Ureter (tissue), 1 donor: ENCODE measurements around the gene IFNA4. TPM values are rescaled to one million over a fixed set of nuclear protein-coding genes. Genes with fewer than 3 reads are reported as not detected.
"Not testable (repeated sequence)": the region's sequence is repeated elsewhere in the genome, so short reads cannot be mapped to it uniquely, and the experiment has no call there.

Experiments
- DNase-seq: peaks from one replicate; pipeline ENCODE4 v3.0.0-alpha.2; 2020; ENCODE audit warnings: low spot score
- total RNA-seq: library from RNA; stranded (reverse); gene quantifications from one replicate; pipeline ENCODE4 v1.2.4, GENCODE V29; 2023
- donor health status: DM: yes; HTN: yes; CAD: no.

Gene IFNA4
- total RNA-seq, 1 donor from 2014 or later = not detected

DNA sequence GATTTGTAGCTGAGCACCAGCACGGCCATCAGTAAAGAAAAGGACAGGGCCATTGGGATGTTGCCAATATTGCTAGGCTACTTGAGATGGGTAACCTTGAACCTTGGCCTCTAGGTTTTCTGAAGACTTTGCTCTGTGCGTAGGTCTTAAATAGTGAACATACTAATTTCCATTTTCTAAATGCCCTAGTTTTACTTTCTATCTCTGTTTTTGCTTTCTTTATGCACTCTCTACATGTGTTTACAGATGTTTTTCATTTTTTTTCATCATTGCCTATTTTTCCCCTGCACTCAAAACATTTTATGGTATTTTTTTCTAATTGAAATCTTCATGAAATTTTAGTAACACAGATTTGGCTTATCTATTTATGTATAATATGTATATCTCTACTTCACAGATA is 20.8 kb downstream of the IFNA4 start, which contains the start of gene IFNA21:
IFNA21 (minus strand) TSS at position 101 of the 400 bp plus-strand sequence; CDS start at position 53, 48 bp downstream.
- DNase-seq = not testable (repeated sequence)

DNA sequence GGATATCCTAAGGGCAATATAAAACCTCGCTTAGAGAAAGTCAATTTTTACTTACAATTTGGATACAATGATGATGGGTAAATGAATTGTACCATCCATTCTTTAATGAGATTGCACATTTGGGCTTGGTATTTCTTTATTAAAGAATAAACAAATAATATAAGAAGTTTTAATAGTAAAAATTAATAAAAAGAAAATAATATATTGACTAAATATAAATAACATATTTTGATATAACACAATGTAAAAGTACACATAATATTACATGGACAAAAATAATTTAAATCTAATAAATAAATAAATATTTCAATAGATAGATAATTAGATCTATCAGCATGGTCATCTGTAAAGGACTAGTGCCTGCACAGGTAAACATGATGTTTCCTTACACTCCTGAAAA is 21.9 kb downstream of the IFNA4 start:
- DNase-seq = no peak

DNA sequence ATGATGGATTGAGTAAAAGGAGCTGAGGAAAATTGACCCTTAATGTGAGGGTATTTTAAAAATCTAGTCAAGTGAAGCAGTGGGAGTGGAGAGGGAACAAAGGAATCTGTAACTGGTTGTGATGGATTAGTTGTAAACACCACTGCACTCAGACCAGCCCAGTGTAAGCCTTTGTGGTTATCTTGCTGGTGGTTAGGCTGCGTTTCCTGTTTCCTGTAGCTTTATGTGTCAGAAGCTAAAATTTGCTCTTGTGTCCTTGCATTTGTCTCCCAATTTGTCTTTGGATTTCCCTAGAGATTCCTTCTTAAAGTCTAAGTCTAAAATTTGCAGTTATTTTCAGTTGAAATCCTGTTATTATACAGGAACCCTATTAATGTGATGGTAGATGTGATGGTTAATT is 27.2 kb downstream of the IFNA4 start:
- DNase-seq = no peak

DNA sequence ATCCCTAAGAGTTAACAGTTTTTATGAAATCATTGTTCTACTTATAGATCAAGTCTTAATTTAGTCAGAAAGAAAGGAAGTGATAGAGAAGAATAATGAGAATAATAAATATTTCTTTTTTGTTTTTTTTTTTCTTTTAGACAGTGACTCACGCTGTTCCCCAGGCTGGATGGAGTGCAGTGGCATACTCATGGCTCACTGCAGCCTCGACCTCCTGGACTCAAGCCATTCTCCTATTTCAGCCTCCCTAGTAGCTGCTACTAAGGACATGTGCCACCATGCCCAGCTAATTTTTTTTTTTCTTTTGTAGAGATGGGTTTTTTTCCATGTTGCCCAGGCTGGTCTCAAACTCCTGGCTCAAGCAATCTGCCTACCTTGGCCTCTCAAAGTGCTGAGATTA is 31.9 kb downstream of the IFNA4 start:
- no peak for DNase-seq

DNA sequence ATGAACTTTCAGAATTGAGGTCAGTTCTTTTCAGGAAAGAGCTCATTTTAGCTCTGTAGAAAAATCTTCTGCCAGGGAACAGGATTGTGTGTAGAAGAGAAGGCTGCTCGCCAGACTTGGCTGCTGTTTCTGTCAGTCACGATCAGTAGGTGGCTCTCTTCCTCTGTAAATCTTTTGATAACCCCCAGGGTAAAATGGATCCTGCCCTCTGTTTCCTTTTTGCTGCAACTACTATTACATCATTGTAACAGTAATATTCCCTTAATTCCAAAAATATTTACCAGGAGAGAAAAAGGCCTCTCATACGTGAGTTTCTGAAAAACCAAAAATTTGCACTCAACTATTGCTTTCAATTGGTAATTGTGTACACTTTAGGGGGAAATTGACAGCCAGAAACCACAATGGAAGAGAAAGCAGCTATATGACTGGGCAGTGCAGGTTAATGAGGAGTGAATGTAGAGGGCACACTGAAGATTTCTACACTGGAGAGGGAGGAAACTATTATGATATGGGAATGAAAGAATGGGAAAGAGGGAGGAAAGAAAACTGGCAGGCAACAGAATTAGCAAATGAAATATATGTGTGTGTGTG is 33.3 kb downstream of the IFNA4 start:
- DNase-seq = no peak

DNA sequence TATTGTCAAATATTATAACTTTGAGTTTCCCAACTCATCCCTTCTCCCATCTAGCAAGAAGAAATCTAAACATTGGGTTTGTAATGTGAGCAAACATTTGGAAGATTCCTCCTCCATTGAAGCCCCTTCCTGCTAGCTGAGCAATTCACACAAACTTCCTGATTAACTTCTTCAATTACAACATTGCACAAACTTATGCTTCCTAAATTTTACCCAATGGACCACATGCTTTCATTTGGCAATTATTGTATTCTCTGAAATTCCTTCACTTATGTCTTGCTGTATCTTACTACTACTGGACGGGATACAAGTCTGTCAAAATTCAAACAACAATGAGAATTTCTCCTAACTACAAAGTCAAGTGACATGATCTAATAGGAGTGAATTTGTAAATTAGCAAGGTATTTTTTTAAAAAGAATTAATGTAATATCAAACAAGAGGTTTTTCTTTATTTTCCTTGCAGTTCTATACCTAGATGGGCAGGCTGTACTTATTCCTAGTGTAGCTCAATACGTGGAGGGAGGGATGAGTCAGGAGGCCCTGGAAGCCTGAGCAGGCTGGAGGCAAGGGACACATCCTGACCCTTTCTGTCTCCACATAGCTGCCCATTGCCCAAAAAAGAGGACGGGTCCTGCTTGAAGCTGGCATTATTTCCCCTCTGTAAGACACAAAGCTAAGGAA is 33.9 kb downstream of the IFNA4 start:
- DNase-seq = no peak

DNA sequence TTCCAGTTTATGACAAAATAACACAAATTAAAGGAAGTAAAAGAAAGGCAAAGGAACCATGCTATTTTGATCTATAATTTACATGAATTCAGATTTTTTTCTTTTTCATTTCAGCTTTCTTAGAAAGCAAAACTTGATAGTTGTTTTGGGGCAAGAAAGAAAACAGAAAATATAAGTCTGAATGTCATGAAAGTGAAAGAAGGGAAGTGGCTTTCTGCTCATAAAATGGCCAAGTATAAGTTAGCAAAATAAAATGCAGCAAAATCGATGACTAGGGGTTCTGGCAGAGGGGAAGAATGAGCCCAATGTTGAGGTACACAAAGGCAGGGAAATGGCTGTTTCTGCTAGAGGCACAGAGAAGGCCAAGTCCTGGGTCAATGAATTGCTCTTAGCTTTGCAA is 42.8 kb downstream of the IFNA4 start:
- no peak for DNase-seq

DNA sequence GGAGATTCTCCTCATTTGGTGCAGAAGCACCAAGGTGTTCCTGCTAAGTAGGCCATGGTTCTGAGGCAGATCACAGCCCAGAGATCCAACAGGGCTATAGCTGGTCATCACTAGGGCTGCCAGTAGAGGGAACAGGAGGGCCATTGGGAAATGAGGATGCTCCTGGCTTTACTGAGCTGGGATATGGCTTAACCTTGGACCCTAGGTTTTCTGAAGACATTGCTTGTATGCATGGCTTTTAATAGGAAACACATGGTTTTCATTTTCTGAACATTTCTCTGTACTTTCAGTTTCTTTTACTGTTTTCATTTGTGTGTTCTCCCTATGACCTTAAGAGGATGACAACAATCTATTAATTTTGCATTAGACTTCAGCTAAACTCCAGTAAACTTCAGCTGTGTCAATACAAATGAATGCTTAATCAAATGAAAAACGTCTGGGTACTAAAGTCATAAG is 45.9 kb downstream of the IFNA4 start, which contains the start of gene IFNW1:
IFNW1 (minus strand) TSS at position 406 of the 456 bp plus-strand sequence; CDS start at position 144, 262 bp downstream.
- DNase-seq = no peak

DNA sequence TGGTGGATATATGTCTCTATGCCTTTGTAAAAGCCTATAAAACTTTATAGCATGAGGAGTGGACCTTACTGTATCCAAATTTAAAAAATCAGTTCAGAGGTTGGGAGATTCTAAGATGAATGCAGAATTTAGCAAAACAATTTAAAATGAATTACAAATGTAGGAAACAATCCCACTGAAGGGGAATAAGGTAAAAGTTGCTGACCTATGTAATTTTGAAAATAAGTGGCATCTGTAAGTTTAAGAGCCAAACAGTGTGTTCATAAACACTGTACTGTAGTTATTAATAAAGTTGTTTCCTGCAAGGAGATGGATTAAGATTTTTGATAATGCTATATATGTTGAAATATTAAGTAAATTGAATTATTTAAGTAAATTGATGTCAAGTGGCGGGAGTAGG is 50.4 kb downstream of the IFNA4 start:
- DNase-seq = no peak

Other genes with a start within 250 kb of the IFNA4 start
- gene HACD4, start 155.9 kb downstream of the IFNA4 start, total RNA-seq = 4.1 TPM
- not detected for gene IFNB1, start 109.6 kb downstream of the IFNA4 start, total RNA-seq
- gene IFNW1, start 45.8 kb downstream of the IFNA4 start, total RNA-seq = not detected
- not detected for gene IFNA21, start 20.9 kb downstream of the IFNA4 start, total RNA-seq
- not detected for gene IFNA7, start 14.6 kb upstream of the IFNA4 start, total RNA-seq
- gene IFNA10, start 19.6 kb upstream of the IFNA4 start, total RNA-seq = not detected
- gene IFNA16, start 29.7 kb upstream of the IFNA4 start, total RNA-seq = not detected
- not detected for gene IFNA17, start 40.6 kb upstream of the IFNA4 start, total RNA-seq
- gene IFNA14, start 52.4 kb upstream of the IFNA4 start, total RNA-seq = not detected
- gene IFNA5, start 117.7 kb upstream of the IFNA4 start, total RNA-seq = not detected
- 27.8 TPM for gene KLHL9, start 147.8 kb upstream of the IFNA4 start, total RNA-seq
- gene IFNA6, start 163.3 kb upstream of the IFNA4 start, total RNA-seq = not detected
- gene IFNA13, start 180.5 kb upstream of the IFNA4 start, total RNA-seq = not detected
- not detected for gene IFNA2, start 197.8 kb upstream of the IFNA4 start, total RNA-seq
- not detected for gene IFNA8, start 221.5 kb upstream of the IFNA4 start, total RNA-seq